NCI-H524 (cell line): ENCODE data around the gene CTBP2.
A peak's percentile ranks its signal among the peaks of the same experiment; 100 is the strongest.

ENCODE experiments used
- DNase-seq, 2 experiments: peaks; one replicate each; lab custom pipeline; 2025; lab: John Stamatoyannopoulos, UW

CTBP2 gene

DNA sequence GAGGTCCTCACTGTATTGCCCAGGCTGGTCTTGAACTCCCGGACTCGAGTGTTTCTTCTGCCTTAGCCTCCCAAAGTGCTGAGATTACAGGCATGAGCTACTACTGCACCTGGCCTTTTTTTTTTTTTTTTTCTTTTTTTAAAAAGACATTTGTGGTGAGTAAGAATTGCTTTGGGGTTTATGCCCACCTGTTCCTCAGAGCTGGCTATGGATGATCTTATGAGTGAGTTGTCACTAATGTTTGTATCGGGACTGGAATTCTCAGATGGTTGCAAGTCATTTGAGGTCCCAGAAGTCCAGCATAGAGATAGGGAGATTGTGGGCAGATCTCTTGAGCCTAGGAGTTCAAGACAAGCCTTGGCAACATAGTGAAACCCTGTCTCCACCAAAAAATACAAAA, 183.2 kb downstream of the CTBP2 start:
- DNase-seq = no peak

DNA sequence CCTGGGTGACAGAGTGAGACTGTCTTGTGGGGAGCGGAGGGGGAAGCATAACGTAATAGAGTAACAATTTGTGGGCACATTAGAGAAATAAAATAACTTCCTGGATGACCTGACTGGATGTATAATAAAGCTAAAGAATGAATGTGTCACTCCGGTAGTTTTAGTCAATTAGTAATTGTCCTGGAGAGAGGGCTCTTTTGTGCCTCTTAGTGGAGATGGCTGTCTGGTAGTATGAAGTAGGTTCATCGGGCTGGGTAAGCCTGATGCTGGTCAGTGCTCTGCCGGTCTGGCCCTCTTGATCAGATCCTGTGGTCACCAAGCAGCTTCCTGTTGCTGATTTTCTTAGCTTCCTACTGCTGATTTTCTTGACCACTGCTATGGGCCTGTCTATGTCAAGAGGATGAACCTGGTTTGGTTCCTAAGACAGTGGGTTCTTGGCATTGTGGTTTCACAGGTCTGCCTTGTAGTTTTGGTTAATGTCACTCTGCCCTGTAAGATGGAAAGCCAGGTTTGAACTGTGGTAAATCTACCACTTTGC, 184.3 kb downstream of the CTBP2 start:
- no peak for DNase-seq

DNA sequence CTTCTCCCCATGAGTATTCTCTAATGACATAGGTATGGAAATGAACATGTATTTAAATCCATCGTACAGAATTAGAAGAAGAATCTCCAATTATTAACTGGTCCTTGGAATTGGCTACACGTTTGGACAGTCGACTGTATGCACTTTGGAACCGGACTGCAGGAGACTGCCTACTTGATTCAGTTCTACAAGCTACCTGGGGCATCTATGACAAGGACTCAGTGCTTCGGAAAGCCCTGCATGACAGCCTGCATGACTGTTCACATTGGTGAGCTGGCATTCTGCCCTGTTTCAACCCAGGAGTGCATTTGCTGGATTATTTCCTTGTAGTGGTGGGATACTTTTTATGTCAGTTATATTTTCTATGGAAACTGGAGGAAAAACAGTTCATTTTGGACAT, 186.2 kb downstream of the CTBP2 start:
- DNase-seq = no peak

- DNase-seq = no peak
These were observed 187.7 kb downstream of the CTBP2 start for GRCh38 chr10:124972637-124973036.

DNA sequence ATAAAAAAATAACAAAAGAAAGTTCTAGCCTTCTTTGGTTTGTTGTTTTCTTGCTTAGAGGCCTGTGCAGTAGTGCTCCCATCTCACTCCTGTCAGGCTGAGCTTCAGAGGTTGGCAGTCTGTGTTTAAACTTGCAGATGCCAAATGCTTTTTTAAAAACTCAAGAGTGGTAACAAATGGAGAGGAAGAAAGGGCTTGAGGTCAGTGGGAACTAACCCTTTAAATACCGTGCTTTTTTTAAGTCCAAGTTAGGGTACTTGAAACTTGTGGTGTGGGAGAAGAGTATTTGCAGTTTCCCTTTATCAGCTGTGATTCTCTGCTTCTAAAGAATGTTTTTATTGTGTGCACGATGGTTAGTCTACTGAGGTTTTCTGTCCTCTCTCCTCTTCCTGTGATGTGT, 189.1 kb downstream of the CTBP2 start:
- no peak for DNase-seq

- no peak for DNase-seq
These were observed 193.1 kb downstream of the CTBP2 start for GRCh38 chr10:124967255-124967654.

DNA sequence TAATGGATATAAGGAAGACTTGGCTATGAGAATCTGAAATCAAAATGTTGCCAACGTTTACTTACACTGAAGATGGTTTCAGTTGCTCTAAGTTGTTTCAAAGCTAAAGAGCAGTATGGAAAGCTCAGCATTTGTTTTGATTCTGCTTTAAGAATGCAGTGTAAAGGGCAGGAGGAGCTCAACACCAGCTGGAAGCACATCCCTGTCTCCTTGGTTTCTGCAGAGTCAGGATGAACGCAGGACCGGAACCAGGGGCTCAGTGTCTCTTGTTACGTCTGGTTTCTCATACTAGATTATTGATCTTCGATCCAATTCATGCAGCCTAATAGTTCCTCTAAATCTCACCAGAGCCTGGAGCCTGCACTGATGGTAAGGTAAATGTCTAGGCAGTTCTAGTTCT, 194.4 kb downstream of the CTBP2 start:
- DNase-seq = no peak

- no peak for DNase-seq
These were observed 196.3 kb downstream of the CTBP2 start for GRCh38 chr10:124963866-124964720.

DNA sequence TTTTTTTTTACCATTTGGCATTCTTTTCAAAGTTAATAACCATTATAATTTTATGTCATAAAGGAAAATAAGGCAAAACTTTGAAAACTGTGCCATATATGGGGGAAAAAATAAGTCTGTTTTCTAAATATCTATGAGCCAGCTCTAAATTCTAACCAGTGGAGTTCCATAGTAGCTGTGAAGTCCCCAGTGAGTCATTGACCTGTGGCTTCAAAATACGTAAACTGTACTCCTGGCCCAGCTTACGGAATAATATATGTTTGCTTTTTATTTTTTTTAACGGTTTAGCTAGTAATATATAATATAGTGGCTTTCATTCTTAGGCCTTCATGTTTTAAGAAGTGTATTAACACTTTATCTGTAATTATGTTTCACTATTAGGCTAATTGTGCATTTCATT, 197.9 kb downstream of the CTBP2 start:
- DNase-seq = no peak

- DNase-seq = no peak
These were observed 199.2 kb downstream of the CTBP2 start for GRCh38 chr10:124961248-124961570.

- no peak for DNase-seq
These were observed 200.8 kb downstream of the CTBP2 start for GRCh38 chr10:124959564-124959963.

- no peak for DNase-seq
These were observed 202.9 kb downstream of the CTBP2 start for GRCh38 chr10:124957404-124957947.

DNA sequence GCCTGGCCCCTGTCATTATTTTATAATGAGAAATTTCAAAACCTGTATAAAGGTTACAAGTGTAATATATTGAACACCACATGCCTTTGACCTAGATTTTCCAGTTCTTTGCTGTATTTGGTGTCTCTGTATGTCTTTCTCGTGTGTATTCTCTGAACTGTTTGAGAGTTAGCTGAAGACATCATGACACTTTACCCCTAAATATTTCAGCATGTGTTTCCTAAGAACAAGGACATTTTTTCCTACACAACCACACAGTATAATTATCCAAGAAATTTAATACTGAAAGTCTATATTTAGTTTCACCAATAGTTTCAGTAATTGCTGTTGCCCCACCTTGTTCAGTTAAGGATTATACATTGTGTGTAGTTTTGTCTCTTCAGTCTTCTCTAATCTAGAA, 203.6 kb downstream of the CTBP2 start:
- no peak for DNase-seq

- no peak for DNase-seq
These were observed 204.5 kb downstream of the CTBP2 start for GRCh38 chr10:124955868-124956267.

DNA sequence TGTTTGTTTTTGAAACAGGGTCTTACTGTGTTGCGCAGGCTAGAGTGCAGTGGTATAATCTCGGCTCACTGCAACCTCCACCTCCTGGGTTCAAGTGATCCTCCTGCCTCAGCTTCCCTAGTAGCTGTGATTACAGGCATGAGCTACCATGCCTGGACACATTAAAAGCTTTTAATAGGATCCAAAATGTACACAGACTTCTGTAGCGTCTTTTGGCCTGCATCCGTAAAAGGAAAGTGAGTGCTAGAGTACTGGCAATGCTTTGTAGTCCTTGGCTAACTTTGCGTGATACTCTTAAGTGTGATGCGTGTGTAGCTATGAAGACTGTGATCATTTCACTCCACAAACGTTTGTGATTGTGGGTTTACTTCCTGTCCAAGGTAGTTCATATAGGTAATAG, 205.1 kb downstream of the CTBP2 start:
- no peak for DNase-seq

GRCh38 chr10:124953421-124953820, 206.9 kb downstream of the CTBP2 start:
- no peak for DNase-seq

DNA sequence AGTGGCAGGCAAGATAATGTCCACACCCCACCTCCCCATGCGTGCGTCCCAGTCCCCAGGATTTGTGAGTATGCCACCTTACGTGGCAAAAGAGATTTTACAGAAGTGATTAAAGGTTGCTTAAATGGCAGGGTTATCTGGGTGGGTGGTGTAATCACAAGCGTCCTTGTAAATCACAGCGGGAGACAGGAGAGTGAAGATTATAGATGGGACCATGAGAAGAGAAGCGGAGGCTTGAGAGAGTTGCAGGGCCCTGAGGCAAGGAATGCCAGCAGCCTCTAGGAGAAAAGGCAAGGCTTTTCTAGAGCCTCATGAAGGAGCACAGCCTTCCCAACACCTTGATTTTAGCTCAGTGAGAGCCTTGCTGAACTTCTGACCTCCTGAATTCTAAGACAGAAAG, 208.2 kb downstream of the CTBP2 start:
- no peak for DNase-seq

DNA sequence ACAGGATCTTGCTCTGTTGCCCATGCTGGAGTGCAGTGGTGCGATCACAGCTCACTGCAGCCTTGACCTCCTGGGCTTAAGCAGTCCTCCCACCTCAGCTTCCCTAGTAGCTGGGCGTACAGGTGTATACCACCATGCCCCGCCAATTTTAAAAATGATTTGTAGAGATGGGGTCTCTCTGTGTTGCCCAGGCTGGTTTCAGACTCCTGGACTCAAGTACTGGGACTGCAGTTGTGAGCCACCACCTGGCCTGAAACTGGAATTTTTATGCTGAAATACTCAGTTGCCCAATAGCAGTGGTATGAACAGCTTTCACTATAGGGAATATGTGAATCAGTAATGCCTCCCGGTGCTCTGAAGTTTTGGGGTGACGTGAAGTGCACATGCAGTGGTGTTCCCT, 210.8 kb downstream of the CTBP2 start:
- no peak for DNase-seq

DNA sequence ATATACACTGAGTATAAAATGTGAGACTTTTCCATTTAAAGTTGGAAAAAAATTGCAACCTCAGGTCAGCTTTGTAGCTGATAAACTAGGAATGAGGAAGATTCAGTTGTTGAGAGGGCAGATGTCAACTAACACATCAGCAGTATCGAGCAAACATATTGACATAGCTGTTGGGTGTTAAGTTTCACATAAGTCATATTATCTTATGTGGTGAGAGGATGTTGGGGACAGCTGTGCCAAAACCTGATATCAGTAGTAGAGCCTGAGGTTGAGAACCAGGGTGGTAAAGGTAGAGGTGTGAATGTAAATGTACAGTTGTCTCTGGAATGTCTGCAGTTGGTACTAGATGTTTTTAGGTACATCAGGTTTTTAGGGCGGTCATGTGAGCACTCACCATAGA, 213.4 kb downstream of the CTBP2 start:
- DNase-seq = peak; percentile 1 to 51

- no peak for DNase-seq
These were observed 215.4 kb downstream of the CTBP2 start for GRCh38 chr10:124944982-124945381.

DNA sequence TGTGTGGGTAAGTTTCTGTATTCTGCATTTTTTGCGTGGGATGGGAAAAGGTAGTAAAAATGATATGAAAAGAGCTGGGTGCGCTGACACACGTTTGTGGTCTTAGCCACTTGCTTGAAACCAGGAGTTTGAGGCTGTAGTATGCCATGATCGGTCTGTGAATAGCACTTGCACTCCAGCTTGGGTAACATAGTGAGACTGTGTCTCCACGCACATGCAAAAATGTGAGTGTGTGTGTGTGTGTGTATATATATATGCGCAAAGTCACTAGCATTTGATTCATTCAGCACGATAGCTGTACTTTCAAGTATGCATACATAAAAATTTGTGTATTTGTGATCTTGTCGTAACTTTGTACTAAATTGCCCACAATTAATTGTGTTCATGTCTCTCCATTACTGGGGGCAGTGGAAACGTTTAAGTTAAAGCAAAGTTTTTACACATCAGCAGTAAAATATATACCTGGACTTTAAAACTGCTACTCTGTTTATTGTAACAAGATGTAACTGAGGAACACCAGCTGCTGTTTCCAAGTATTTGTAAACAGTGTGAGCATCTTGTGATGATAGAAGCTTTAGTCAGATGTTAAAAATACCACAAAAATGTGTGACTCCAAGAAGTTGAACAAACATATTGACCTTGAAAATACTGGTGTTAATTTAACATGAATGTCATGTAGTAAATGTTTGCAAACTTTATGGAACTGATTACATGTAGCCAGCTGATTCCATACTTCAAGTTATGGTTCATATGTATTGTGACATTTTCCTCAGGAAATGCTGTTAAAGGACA, 216.9 kb downstream of the CTBP2 start:
- DNase-seq = no peak

- DNase-seq = no peak
These were observed 217.8 kb downstream of the CTBP2 start for GRCh38 chr10:124942317-124943169.
